Right lobe of liver (tissue), 4 donors: Measurements from ENCODE around the gene SPDYC.

Experiments used
- POLR2A ChIP-seq: fragments of 450-650 bp; IDR thresholded peaks from one replicate; pipeline ENCODE4 v1.6.1; 2017; ENCODE audit warnings: antibody characterized with exemption, mild to moderate bottlenecking
- TF ChIP-seq, protein P1 (sequence below), 4 donors: fragments of 200-600 bp in 3 of 4; fragments of 450-650 bp in 1 of 4; IDR thresholded peaks; one replicate each; pipeline versions ENCODE4 v1.5.1 to v1.8.0; 2016 to 2022; ENCODE audit warnings: antibody characterized with exemption in 4 of 4, mild to moderate bottlenecking in 2 of 4
- donor health status: DM: no; HTN: no; CAD: no.
- donor health status: DM: no; HTN: no; CAD: no.
- donor health status: DM: no; HTN: yes; CAD: no.

GRCh38 chr11:65160643-65161042, 9.4 kb upstream of the SPDYC start:
- TF ChIP-seq, protein P1, sequence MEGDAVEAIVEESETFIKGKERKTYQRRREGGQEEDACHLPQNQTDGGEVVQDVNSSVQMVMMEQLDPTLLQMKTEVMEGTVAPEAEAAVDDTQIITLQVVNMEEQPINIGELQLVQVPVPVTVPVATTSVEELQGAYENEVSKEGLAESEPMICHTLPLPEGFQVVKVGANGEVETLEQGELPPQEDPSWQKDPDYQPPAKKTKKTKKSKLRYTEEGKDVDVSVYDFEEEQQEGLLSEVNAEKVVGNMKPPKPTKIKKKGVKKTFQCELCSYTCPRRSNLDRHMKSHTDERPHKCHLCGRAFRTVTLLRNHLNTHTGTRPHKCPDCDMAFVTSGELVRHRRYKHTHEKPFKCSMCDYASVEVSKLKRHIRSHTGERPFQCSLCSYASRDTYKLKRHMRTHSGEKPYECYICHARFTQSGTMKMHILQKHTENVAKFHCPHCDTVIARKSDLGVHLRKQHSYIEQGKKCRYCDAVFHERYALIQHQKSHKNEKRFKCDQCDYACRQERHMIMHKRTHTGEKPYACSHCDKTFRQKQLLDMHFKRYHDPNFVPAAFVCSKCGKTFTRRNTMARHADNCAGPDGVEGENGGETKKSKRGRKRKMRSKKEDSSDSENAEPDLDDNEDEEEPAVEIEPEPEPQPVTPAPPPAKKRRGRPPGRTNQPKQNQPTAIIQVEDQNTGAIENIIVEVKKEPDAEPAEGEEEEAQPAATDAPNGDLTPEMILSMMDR (IDR thresholded peaks at IDR 0.05): no peak
- no peak for TF ChIP-seq POLR2A
